ENCODE results near the gene CHD6.

CHD6 gene

GRCh38 chr20:41501376-41501775 is 116.8 kb downstream of the CHD6 start:
- no peak for DNase-seq

- no peak for DNase-seq
These were observed 118.0 kb downstream of the CHD6 start for GRCh38 chr20:41499961-41500725.

GRCh38 chr20:41499064-41499463 is 119.1 kb downstream of the CHD6 start:
- no peak for DNase-seq

GRCh38 chr20:41497186-41497895 is 120.8 kb downstream of the CHD6 start:
- no peak for DNase-seq

GRCh38 chr20:41494451-41494850 is 123.7 kb downstream of the CHD6 start:
- no peak for DNase-seq

- no peak for DNase-seq
These were observed 134.6 kb downstream of the CHD6 start for GRCh38 chr20:41483553-41483930.

- DNase-seq = no peak
These were observed 135.3 kb downstream of the CHD6 start for GRCh38 chr20:41482647-41483552.

GRCh38 chr20:41480054-41480770 is 138.0 kb downstream of the CHD6 start:
- DNase-seq = no peak

GRCh38 chr20:41479113-41479512 is 139.1 kb downstream of the CHD6 start:
- no peak for DNase-seq

- no peak for DNase-seq
These were observed 140.2 kb downstream of the CHD6 start for GRCh38 chr20:41478026-41478425.

- no peak for DNase-seq
These were observed 141.7 kb downstream of the CHD6 start for GRCh38 chr20:41476446-41476845.

GRCh38 chr20:41476013-41476441 is 142.2 kb downstream of the CHD6 start:
- no peak for DNase-seq

- no peak for DNase-seq
These were observed 142.7 kb downstream of the CHD6 start for GRCh38 chr20:41475503-41475902.

- no peak for DNase-seq
These were observed 147.6 kb downstream of the CHD6 start for GRCh38 chr20:41470362-41471095.

- DNase-seq = no peak
These were observed 148.3 kb downstream of the CHD6 start for GRCh38 chr20:41469868-41470267.

GRCh38 chr20:41468994-41469600 is 149.1 kb downstream of the CHD6 start:
- DNase-seq = no peak

GRCh38 chr20:41467690-41468089 is 150.5 kb downstream of the CHD6 start:
- DNase-seq = no peak

GRCh38 chr20:41467220-41467619 is 151.0 kb downstream of the CHD6 start:
- DNase-seq = no peak

GRCh38 chr20:41463567-41463966 is 154.6 kb downstream of the CHD6 start:
- DNase-seq = no peak

GRCh38 chr20:41462372-41463161 is 155.6 kb downstream of the CHD6 start:
- no peak for DNase-seq

- DNase-seq = no peak
These were observed 159.4 kb downstream of the CHD6 start for GRCh38 chr20:41458761-41459160.
